Measurements from ENCODE around the gene FAF2. TPM values are rescaled to one million over a fixed set of nuclear protein-coding genes. Genes with fewer than 3 reads are reported as not detected.

FAF2 gene
- total and polyA plus RNA-seq, 10 of the 15 experiments (the other 5 are each of a cell fraction or from before 2014, with no cell fraction given): 19.0 to 45.1 (median 35.6) TPM

- TF ChIP-seq RAD21 (IDR thresholded peaks at IDR 0.05; ENCODE audit: insufficient read depth, low read depth, low read length) (no peak), KLF5 (IDR thresholded peaks at IDR 0.05; ENCODE audit: partially characterized antibody) (no peak), E2F8 (IDR thresholded peaks at IDR 0.05; ENCODE audit: low read depth, partially characterized antibody) (no peak), ZNF24 (IDR thresholded peaks at IDR 0.05) (no peak), ZSCAN29 (IDR thresholded peaks at IDR 0.05) (no peak), EP300 (IDR thresholded peaks at IDR 0.05; ENCODE audit: borderline replicate concordance in 1 of 2, control insufficient read depth in 1 of 2, low read depth in 2 of 2, low read length in 2 of 2) (no peak)
Measured at GRCh38 chr5:176530983-176531901, 83.1 kb downstream of the FAF2 start (continued).

GRCh38 chr5:176531902-176532493 is 83.8 kb downstream of the FAF2 start:
- FAIRE-seq (no peak), ATAC-seq (no peak), DNase-seq (ENCODE audit: low read depth, low spot score) (no peak)
- Histone ChIP-seq H2AFZ (ENCODE audit: control insufficient read depth, low read depth, low read length) (no peak overlapping the region), H3K79me2 (ENCODE audit: control insufficient read depth, insufficient read depth, low read length) (peaks cover 54% of the 10 kb centered on the region), H3K27me3 (replicated peaks in 1 of 2; ENCODE audit: control insufficient read depth in 2 of 2, insufficient read depth in 2 of 2, low read length in 1 of 2) (no peaks in the 10 kb centered on the region), H3K9me3 (replicated peaks; ENCODE audit: control insufficient read depth, insufficient read depth, low read length) (no peaks in the 10 kb centered on the region), H3K9ac (ENCODE audit: control insufficient read depth, insufficient read depth, low read length) (no peak overlapping the region), H3K4me2 (ENCODE audit: control insufficient read depth, insufficient read depth) (peak overlapping the region; percentile 1; the same call in 1 of the 2 replicates), H3K4me1 (ENCODE audit: control insufficient read depth, insufficient read depth, low read length) (peaks cover 47% of the 10 kb centered on the region), H3K36me3 (ENCODE audit: control insufficient read depth in 2 of 2, insufficient read depth in 2 of 2, low read length in 1 of 2) (peaks cover 14 to 39% of the 10 kb centered on the region in 2 experiments), H3K4me3 (no peak overlapping the region), H3K27ac (ENCODE audit: control insufficient read depth, insufficient read depth) (no peak overlapping the region), H4K20me1 (ENCODE audit: control insufficient read depth, insufficient read depth) (no peaks in the 10 kb centered on the region; the same call in 1 of the 2 replicates)
- WGBS (ENCODE audit: insufficient coverage, insufficient replicate concordance, low lambda C conversion rate, missing lambda C conversion rate): 87% methylated on average over 20 of the region's 28 CpGs
- ChIA-PET SMC1A (ENCODE audit: uncharacterized antibody, unreplicated experiment) (no interaction called here), POLR2A (no interaction called here), RAD21 (ENCODE audit: unreplicated experiment) (interaction anchor here (1.3 kb wide), 1 partner anchor 116 kb away, joined by 3 read pairs; the partner anchor contains the start of gene CLTB), CTCF (interaction anchor here (1.5 kb wide), 1 partner anchor 12 kb away, joined by 4 read pairs; no protein-coding TSS in a partner anchor)
- BruUV-seq (replicated peaks): no TSS peak
- in situ Hi-C loops (cut with MboI) (no loop called here), intact Hi-C loops (cut with micrococcal nuclease; ENCODE audit: unreplicated experiment) (loop anchor here (10.0 kb wide), 2 partner anchors 147 to 1583 kb away; partner anchors contain the start of genes HIGD2A, N4BP3 and NOP16)
- no peak for TF ChIP-seq RAD21 (IDR thresholded peaks at IDR 0.05; ENCODE audit: insufficient read depth, low read depth, low read length)
- TF ChIP-seq POLR2A (IDR thresholded peaks at IDR 0.05; ENCODE audit: low read depth, low read length): 0 out of 2 replicates have a peak, but pooled peaks have one; percentile 32

Data from GM12878 (cell line).